ENCODE data around the gene CORIN.
A peak's percentile ranks its signal among the peaks of the same experiment; 100 is the strongest.
"Not testable (repeated sequence)": the region's sequence is repeated elsewhere in the genome, so short reads cannot be mapped to it uniquely, and the experiment has no call there.

Gene CORIN

GRCh38 chr4:47551682-47552081 lies 286.2 kb downstream of the CORIN start:
- no peak overlapping the region for H3K4me3 ChIP-seq (ENCODE audit: severe bottlenecking)
- DNase-seq (ENCODE audit: low spot score) (no peak), ATAC-seq (ENCODE audit: low read depth) (peak; percentile 70; the same call in 2 of the 3 replicates)
- peaks cover 11% of the 10 kb centered on the region for H3K36me3 ChIP-seq (ENCODE audit: low read depth)
- H3K4me1 ChIP-seq (ENCODE audit: insufficient read depth, poor library complexity, severe bottlenecking): peaks cover 12% of the 10 kb centered on the region
- H3K27ac ChIP-seq (ENCODE audit: poor library complexity, severe bottlenecking): no peak overlapping the region
- no peaks in the 10 kb centered on the region for H3K27me3 ChIP-seq (ENCODE audit: insufficient read depth, poor library complexity, severe bottlenecking)
- no peak for TF ChIP-seq CTCF (IDR thresholded peaks at IDR 0.05; ENCODE audit: poor library complexity, severe bottlenecking)
- no peaks in the 10 kb centered on the region for H3K9me3 ChIP-seq (ENCODE audit: severe bottlenecking)

- no peak for TF ChIP-seq CTCF (IDR thresholded peaks at IDR 0.05; ENCODE audit: poor library complexity, severe bottlenecking)
- DNase-seq (ENCODE audit: low spot score) (no peak), ATAC-seq (ENCODE audit: low read depth) (no peak)
- Histone ChIP-seq H3K4me1 (ENCODE audit: insufficient read depth, poor library complexity, severe bottlenecking) (peaks cover 6% of the 10 kb centered on the region), H3K27me3 (ENCODE audit: insufficient read depth, poor library complexity, severe bottlenecking) (no peaks in the 10 kb centered on the region), H3K9me3 (ENCODE audit: severe bottlenecking) (no peaks in the 10 kb centered on the region), H3K27ac (ENCODE audit: poor library complexity, severe bottlenecking) (no peak overlapping the region), H3K4me3 (ENCODE audit: severe bottlenecking) (no peak overlapping the region), H3K36me3 (ENCODE audit: low read depth) (peaks cover 12% of the 10 kb centered on the region; the same call in 1 of the 2 replicates)
These were observed 286.8 kb downstream of the CORIN start for GRCh38 chr4:47550899-47551548.

GRCh38 chr4:47550357-47550756 lies 287.5 kb downstream of the CORIN start:
- not testable (repeated sequence) for H3K9me3 ChIP-seq (ENCODE audit: severe bottlenecking); ATAC-seq (ENCODE audit: low read depth)

More at GRCh38 chr4:47550357-47550756, 287.5 kb downstream of the CORIN start:
- H3K27me3 ChIP-seq (ENCODE audit: insufficient read depth, poor library complexity, severe bottlenecking); H3K27ac ChIP-seq (ENCODE audit: poor library complexity, severe bottlenecking); DNase-seq (ENCODE audit: low spot score); H3K4me1 ChIP-seq (ENCODE audit: insufficient read depth, poor library complexity, severe bottlenecking); H3K4me3 ChIP-seq (ENCODE audit: severe bottlenecking): not testable (repeated sequence)
- H3K36me3 ChIP-seq (ENCODE audit: low read depth): peaks cover 12% of the 10 kb centered on the region; the same call in 1 of the 2 replicates

Data from RWPE2 (cell line).